Right lobe of liver (tissue), 4 donors: Measurements from ENCODE around the gene MNAT1.

Source experiments
- CTCF ChIP-seq, 4 donors: fragments of 200-600 bp in 3 of 4; fragments of 450-650 bp in 1 of 4; IDR thresholded peaks; one replicate each; pipeline versions ENCODE4 v1.5.1 to v1.8.0; 2016 to 2022; ENCODE audit warnings: antibody characterized with exemption in 4 of 4, mild to moderate bottlenecking in 2 of 4
- POLR2A ChIP-seq: fragments of 450-650 bp; IDR thresholded peaks from one replicate; pipeline ENCODE4 v1.6.1; 2017; ENCODE audit warnings: antibody characterized with exemption, mild to moderate bottlenecking
- donor health status: DM: no; HTN: no; CAD: no.
- donor health status: DM: no; HTN: no; CAD: no.
- donor health status: DM: no; HTN: yes; CAD: no.

GRCh38 chr14:60859525-60859924 is 125.0 kb downstream of the MNAT1 start:
- TF ChIP-seq CTCF (IDR thresholded peaks at IDR 0.05) (no peak), POLR2A (no peak)
